Fibroblast of lung (primary cell): ENCODE data around the gene SHISA9.

Experiments
- EZH2 ChIP-seq: IDR thresholded peaks from 2 replicates; pipeline ENCODE4 v1.5.1; 2012; ENCODE audit warnings: low read length, control low read depth, mild to moderate bottlenecking; ENCODE audit errors: missing control alignments
- TF ChIP-seq, protein P1 (sequence below), 2 donors: IDR thresholded peaks in 1 of 2; conservative IDR thresholded peaks in 1 of 2; 1 replicate in 1 of 2; 2 replicates in 1 of 2; pipeline ENCODE4 v1.5.1; 2011 to 2012; ENCODE audit warnings: low read length in 2 of 2, control low read depth in 1 of 2, inconsistent platforms in 1 of 2, low read depth in 1 of 2, mild to moderate bottlenecking in 1 of 2

DNA sequence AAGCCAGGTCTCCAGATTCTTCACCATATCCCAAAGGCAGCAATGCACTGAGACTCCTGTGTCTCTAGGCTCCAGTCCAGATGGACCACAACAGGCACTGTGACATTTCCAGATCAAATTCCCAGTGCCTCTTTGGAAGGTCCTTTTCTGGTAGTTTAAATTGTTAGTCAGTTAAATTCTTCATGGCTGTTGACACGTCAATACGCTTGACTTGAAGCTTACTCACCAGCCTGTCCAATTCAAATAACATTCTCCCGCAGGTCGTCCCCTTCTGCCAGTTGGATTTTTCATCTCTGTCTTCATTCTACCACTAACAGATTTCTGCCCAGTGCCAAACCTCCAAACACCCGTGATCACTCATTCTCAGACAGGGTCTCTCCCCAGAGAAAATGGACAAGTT is 86.7 kb downstream of the SHISA9 start:
- TF ChIP-seq EZH2, result no peak
- TF ChIP-seq, protein P1, sequence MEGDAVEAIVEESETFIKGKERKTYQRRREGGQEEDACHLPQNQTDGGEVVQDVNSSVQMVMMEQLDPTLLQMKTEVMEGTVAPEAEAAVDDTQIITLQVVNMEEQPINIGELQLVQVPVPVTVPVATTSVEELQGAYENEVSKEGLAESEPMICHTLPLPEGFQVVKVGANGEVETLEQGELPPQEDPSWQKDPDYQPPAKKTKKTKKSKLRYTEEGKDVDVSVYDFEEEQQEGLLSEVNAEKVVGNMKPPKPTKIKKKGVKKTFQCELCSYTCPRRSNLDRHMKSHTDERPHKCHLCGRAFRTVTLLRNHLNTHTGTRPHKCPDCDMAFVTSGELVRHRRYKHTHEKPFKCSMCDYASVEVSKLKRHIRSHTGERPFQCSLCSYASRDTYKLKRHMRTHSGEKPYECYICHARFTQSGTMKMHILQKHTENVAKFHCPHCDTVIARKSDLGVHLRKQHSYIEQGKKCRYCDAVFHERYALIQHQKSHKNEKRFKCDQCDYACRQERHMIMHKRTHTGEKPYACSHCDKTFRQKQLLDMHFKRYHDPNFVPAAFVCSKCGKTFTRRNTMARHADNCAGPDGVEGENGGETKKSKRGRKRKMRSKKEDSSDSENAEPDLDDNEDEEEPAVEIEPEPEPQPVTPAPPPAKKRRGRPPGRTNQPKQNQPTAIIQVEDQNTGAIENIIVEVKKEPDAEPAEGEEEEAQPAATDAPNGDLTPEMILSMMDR (conservative IDR thresholded peaks at IDR 0.05 in 1 of 2, IDR thresholded peaks at IDR 0.05 in 1 of 2; ENCODE audit: low read depth in 1 of 2, low read length in 2 of 2), result no peak
